ENCODE measurements around the gene PTPRZ1. TPM values are rescaled to one million over a fixed set of nuclear protein-coding genes. Genes with fewer than 3 reads are reported as not detected.

Gene PTPRZ1
- total RNA-seq, 1 experiment from 2014 or later = not detected

DNA sequence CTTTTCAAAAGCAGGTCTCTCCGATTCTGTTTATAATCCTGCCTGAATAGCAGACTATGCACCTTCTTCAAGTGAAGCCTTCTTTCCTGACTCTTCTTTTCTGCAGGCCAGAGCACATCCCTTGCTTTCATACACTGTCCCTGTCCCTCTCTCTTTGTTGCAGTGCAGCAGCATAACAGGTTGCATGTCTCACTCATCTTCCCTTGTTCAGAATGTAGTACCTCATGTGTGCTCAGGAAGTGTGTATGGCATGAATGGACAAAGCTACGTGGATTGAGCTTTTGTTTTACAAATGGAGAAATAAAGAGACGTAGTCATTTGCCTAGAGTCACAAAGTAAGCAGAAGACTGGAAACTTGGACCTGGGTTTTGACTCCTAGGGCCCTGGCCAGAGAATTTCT, 68.0 kb downstream of the PTPRZ1 start:
- POLR2A ChIA-PET = no interaction called here
- peaks cover 12% of the 10 kb centered on the region for H3K4me1 ChIP-seq
- Mint-ChIP-seq H3K27me3 (ENCODE audit: insufficient read depth, unreplicated experiment) (peaks cover 5% of the 10 kb centered on the region), H3K27ac (ENCODE audit: unreplicated experiment) (no peak overlapping the region), H3K4me1 (ENCODE audit: low read depth, unreplicated experiment) (peaks cover 10% of the 10 kb centered on the region), H3K9me3 (ENCODE audit: unreplicated experiment) (no peaks in the 10 kb centered on the region), H3K4me3 (ENCODE audit: unreplicated experiment) (no peak overlapping the region), H3K36me3 (ENCODE audit: insufficient read depth, unreplicated experiment) (no peaks in the 10 kb centered on the region)
- no peak overlapping the region for H3K4me3 ChIP-seq (ENCODE audit: low read depth, low read length)
- no peaks in the 10 kb centered on the region for H3K27me3 ChIP-seq (replicated peaks; ENCODE audit: control insufficient read depth, insufficient read depth, low read length)
- intact Hi-C loops (cut with micrococcal nuclease; ENCODE audit: unreplicated experiment) = no loop called here
- no peaks in the 10 kb centered on the region for H3K36me3 ChIP-seq (ENCODE audit: control insufficient read depth, insufficient read depth, low read length)
- CTCF ChIA-PET = no interaction called here
- no TSS peak for BruUV-seq (replicated peaks)
- no peaks in the 10 kb centered on the region for H3K9me3 ChIP-seq
- TF ChIP-seq CTCF (IDR thresholded peaks at IDR 0.05; ENCODE audit: insufficient read depth in 1 of 2, low read depth in 1 of 2, low read length in 1 of 2, severe bottlenecking in 1 of 2, unreplicated experiment in 1 of 2) = no peak
- DNase-seq = no peak

GRCh38 chr7:121941830-121942229, 68.9 kb downstream of the PTPRZ1 start:
- intact Hi-C loops (cut with micrococcal nuclease; ENCODE audit: unreplicated experiment) = no loop called here
- no peaks in the 10 kb centered on the region for H3K36me3 ChIP-seq (ENCODE audit: control insufficient read depth, insufficient read depth, low read length)
- H3K4me1 ChIP-seq = peaks cover 5% of the 10 kb centered on the region; the same call in 1 of the 2 replicates
- BruUV-seq (replicated peaks) = no TSS peak
- no peak overlapping the region for H3K4me3 ChIP-seq (ENCODE audit: low read depth, low read length)
- Mint-ChIP-seq H3K36me3 (ENCODE audit: insufficient read depth, unreplicated experiment) (no peaks in the 10 kb centered on the region), H3K4me3 (ENCODE audit: unreplicated experiment) (no peak overlapping the region), H3K4me1 (ENCODE audit: low read depth, unreplicated experiment) (peaks cover 6% of the 10 kb centered on the region), H3K9me3 (ENCODE audit: unreplicated experiment) (no peaks in the 10 kb centered on the region), H3K27me3 (ENCODE audit: insufficient read depth, unreplicated experiment) (peaks cover 9% of the 10 kb centered on the region), H3K27ac (ENCODE audit: unreplicated experiment) (no peak overlapping the region)
- no peak for DNase-seq
- TF ChIP-seq CTCF (IDR thresholded peaks at IDR 0.05; ENCODE audit: insufficient read depth in 1 of 2, low read depth in 1 of 2, low read length in 1 of 2, severe bottlenecking in 1 of 2, unreplicated experiment in 1 of 2) = no peak
- H3K27me3 ChIP-seq (replicated peaks; ENCODE audit: control insufficient read depth, insufficient read depth, low read length) = no peaks in the 10 kb centered on the region
- ChIA-PET CTCF (no interaction called here), POLR2A (no interaction called here)
- no peaks in the 10 kb centered on the region for H3K9me3 ChIP-seq

DNA sequence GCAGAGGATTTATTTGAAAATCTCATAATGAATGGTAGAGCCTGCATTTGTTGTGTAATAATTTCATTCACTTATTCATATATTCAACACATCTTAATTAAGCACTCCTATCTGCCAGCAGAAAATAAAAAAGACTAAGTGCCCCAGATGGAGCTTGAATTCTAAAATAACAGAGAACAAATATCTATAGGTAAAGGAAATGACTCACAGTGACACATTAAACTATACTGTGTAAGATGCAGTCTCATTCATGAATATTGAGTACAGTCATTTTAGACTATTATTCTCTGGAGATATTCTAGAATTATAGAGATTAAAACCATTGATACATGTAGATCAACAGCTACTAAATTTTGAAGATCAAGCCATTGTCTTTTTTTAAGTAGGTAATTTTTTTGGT, 72.1 kb downstream of the PTPRZ1 start:
- no TSS peak for BruUV-seq (replicated peaks)
- Mint-ChIP-seq H3K36me3 (ENCODE audit: insufficient read depth, unreplicated experiment) (no peaks in the 10 kb centered on the region), H3K27ac (ENCODE audit: unreplicated experiment) (no peak overlapping the region), H3K9me3 (ENCODE audit: unreplicated experiment) (no peaks in the 10 kb centered on the region), H3K27me3 (ENCODE audit: insufficient read depth, unreplicated experiment) (peaks cover 17% of the 10 kb centered on the region), H3K4me1 (ENCODE audit: low read depth, unreplicated experiment) (no peaks in the 10 kb centered on the region), H3K4me3 (ENCODE audit: unreplicated experiment) (no peak overlapping the region)
- no peaks in the 10 kb centered on the region for H3K4me1 ChIP-seq
- H3K27me3 ChIP-seq (replicated peaks; ENCODE audit: control insufficient read depth, insufficient read depth, low read length) = no peaks in the 10 kb centered on the region
- no peak for DNase-seq
- ChIA-PET POLR2A (no interaction called here), CTCF (no interaction called here)
- intact Hi-C loops (cut with micrococcal nuclease; ENCODE audit: unreplicated experiment) = no loop called here
- no peaks in the 10 kb centered on the region for H3K9me3 ChIP-seq
- H3K36me3 ChIP-seq (ENCODE audit: control insufficient read depth, insufficient read depth, low read length) = no peaks in the 10 kb centered on the region
- no peak for TF ChIP-seq CTCF (IDR thresholded peaks at IDR 0.05; ENCODE audit: insufficient read depth in 1 of 2, low read depth in 1 of 2, low read length in 1 of 2, severe bottlenecking in 1 of 2, unreplicated experiment in 1 of 2)
- no peak overlapping the region for H3K4me3 ChIP-seq (ENCODE audit: low read depth, low read length)
